Activated T-cell treated with anti-CD3 and anti-CD28 coated beads for 1 hour (primary cell): ENCODE results near the gene ASH1L.
"Not testable (repeated sequence)": the region's sequence is repeated elsewhere in the genome, so short reads cannot be mapped to it uniquely, and the experiment has no call there.

ENCODE experiments used
- DNase-seq: peaks from one replicate; pipeline ENCODE4 v3.0.0-alpha.2; 2020; ENCODE audit warnings: low read depth

Gene ASH1L

DNA sequence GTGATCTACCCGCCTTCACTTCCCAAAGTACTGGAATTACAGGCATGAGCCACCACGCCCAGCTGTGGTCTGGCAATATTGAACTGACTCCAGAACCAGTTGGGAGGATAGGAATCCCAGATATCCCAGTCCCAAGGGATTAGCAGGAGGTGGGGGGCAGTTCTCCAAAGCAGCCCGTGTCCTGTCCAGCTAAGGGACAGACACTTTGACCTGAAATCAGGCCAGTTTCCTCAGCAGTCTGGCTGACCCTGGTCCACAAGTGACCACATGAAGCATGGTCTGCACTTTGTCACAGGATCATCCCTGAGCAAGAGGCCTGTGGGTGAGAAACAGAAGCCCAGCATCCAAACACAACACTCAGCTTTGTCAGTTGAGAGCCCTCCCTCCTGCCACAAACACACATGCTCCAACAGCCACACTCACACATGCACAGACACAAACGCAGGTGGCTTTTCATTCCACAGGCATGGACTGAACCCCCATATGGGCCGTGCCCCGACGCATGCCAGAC, 256.7 kb downstream of the ASH1L start:
- no peak for DNase-seq

DNA sequence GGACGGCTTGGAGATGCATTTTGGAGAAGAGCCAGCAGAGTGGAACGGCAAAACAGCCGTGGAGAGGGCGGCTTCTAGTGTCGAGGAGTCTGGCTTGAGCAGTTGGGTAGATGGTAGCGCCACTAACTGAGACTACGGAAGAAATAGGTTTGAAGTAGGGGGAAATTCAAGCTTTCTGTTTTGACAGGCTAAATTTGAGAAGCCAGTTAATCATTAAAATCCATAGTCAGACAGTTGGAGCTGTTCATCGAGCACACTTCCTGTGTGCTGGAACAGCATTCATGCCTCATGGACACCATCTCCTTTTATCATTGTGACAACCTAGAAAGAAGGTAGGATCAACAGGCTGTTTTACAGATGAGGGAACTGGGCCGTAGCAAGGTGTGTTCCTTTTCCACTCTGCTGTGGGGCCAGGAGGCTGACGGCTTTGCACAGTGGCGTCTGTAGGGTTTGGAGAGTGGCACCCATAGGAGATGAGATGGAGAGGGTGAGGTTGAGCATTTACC, 258.0 kb downstream of the ASH1L start:
- DNase-seq, result no peak

DNA sequence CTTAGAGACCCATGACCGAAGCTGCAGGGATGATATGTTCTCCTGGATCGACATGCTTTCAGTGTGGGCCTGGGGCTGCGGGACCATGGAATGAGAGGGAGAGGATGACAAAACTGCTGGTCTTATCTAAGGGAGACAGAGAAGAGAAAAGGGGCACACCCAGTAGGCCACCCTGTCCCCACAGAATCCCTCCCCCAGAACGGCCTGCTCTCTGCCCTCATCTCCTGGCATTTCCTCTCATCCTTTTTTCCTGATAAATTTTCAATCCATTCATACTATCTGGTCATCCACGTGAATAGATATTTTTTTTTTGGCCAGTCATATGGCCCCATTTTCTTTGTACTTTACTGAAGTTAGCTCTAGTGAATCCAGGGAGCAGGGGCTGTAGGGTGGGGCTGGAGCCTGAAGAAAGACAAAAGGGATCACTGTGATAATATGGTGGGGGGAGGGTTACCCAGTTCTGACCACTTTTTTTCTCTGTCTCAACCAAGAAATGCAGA, 261.2 kb downstream of the ASH1L start, which contains the start of gene PKLR:
PKLR (minus strand) TSS at position 97 of the 500 bp plus-strand sequence; CDS start at position 54, 43 bp downstream.
- DNase-seq, result no peak

DNA sequence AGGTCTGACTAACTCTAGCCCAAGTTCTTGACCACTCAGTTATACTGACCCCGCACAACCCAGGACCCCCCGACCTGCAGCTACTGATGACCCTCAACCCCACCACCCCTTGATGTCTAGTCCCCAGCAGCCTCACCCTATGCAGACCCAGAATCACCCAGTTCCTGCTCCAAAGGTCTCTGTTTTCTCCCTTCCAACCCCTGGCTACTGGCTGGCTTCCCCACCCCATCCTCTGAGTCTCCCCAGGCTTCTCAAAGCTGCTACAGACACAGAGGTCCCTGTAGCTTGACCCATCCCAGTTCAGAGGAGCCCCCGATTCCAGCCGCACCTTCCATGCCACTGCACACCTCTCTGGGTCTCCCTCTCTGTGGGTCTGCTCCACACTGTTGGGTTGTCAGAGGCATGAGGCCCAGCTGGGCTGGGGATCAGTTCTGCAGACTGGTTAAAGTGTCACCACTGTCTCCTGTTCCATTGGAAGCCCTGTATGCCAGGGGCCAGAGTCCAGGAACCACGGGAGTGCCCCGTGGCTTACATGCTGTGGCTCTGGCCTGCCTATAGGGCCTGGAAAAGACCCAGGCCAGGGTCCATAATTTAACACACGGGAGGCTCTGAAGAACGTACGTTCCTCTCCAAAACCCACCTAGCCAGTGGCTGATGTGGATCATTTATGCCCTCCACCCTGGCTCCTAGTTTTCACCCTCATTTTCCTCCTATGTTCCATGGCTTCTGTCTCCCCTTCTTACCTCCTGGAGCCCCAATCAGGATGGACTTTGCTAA, 261.9 kb downstream of the ASH1L start:
- DNase-seq, result no peak

DNA sequence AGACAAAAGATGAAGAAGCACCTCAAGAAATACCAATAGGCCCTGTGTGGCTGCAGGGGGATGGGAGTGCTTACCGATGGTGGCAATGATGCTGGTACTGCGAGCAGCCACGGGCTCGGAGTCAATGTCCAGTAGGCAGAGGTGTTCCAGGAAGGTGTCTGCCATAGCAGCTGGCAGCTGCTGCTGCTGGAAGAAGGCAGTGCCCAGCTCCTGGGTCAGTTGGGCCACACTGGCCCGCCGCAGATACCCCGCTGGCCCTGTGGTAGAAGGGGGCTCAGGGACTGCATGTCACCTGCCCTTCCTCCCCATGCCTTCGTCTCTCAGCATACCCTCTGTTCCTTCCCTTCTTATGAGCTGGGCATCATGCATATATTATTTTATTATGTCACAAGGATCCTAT, 262.6 kb downstream of the ASH1L start:
- no peak for DNase-seq

DNA sequence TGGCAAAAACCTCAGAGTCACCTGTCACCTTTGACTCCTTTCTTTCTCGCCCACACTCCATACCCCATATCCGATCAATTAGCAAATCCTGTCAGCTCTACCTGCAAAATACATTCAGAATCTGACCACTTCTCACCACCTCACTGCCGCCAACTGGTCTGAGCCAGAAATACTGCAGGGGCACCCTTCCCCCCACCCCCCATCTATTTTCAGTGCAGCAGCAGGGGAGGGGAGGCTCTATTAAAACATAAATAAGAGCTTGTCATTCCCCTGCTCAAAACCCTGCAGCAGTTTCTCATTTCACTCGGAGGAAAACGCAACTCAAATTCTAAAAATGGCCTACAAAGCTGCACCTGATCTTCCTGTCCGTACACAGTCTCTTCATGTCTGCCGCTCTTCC, 265.2 kb downstream of the ASH1L start:
- no peak for DNase-seq

DNA sequence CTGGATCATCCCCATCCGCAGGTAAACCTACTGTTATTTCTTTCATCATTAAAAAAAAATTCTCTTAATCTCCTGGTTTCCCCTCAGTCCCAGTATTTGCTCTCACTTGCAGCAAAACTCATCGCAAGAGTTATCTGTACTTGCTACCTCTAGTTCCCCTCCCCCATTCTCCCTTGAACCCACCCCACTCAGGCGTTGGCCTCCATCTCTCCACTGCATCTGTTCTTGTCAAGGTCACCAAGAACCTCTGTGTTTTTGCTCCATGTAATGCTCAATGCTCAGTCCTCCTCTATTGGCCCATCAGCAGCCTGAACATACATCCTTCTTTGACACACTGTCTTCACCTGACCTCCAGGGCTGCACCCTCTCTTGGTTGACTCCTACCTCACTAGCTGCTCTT, 265.9 kb downstream of the ASH1L start:
- DNase-seq, result no peak

DNA sequence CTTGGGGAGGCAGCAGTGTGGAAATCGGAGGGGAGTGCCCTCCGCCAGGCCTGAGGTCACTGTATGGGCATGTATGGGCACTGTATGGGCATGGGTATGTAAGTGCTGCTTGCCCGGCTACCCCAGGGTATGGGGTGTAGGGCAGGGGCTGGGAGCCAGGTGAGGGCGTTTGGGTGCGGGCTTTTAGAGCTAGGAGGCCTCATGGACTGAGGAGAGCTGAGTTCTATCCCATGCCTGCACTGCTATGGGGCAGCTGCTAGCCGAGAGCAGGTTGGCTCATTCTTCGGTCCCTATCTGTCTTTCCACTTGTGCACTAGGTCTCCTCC, 266.7 kb downstream of the ASH1L start:
- no peak for DNase-seq

DNA sequence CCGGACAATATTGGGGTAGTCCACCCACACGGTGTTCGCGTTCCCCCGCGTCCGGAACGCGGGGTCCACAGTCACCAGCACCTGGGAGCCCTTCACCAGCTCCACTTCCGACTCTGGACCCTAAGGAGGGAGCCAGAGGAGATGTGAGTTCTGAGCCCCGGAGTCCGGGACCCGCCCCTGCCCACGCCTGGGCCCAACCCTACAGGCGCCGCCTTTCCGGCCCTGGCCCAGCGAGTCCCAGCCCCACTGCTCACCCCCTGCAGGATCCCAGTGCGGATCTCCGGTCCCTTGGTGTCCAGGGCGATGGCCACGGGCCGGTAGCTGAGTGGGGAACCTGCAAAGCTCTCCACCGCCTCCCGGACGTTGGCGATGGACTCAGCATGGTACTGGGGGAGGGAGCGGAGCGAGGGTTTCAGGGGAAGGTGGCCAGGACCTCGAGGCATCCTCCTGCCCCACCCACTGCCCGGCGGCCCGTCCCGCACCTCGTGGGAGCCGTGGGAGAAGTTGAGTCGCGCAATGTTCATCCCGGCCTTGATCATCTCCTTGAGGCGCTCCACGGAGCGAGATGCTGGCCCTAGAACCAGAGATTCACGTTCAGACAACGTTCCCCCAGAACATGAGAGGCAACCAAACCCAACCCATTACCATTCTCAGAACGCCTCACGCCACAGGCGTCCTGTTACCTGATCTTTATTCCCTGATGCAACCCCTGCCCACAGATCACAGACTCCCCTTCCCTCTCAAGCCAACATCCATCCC, 267.2 kb downstream of the ASH1L start:
- DNase-seq, result no peak

DNA sequence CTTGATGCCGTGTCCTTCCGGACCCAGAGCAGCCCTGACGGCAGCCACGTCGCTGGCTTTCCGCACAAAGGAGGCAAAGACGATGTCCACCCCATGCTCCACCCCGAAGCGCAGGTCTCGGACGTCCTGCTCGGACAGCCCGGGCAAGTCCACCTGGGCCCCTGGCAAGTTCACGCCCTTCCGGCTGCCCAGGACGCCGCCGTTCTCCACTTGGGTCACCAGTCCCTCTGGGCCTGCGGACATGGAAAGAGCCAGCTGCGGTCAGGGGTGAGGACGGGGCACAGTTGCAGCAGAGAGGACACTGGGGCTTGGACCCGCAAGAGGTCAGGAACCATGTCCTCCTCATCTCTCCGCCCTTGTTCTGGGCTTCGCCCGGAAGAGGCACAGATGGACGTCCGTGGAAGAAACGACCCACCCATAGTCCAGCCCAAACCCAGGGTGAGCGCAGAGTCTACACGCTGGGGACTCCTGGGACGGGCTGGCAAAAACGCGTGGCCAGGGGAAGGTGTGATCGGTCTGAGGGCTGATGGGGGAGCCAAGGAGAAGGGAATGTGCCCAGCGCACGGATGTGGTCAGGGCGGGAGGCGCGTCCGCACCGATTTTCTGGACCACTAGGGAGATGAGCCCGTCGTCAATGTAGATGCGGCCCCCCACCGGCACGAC, 268.0 kb downstream of the ASH1L start:
- no peak for DNase-seq

DNA sequence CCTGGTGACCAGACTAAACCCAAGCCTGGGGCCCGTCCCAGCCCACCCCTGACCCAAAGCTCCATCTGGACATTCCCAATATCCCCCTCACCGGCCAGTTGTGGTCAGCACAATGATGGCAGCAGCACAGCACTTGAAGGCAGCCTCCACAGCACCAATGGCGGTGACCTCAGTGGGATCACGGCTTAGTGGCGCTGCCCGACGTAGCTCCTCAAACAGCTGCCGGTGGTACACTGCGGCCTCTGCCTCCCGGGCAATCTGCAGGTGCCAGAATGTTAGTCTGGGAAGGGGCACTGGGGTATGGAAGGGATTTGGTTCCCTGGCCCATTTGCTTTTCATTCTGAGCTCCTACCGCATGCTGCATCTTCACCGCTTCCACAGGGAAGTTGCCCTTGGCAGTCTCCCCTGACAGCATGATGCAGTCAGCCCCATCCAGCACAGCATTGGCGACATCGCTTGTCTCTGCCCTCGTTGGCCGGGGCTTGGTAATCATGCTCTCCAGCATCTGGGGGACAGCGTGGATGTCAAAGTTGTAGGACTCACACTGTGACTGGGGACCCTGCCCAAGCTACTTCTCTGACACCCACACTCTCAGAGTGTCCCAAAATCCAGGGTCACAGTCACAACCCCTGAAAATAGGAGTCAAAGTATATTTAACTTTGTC, 269.4 kb downstream of the ASH1L start:
- DNase-seq, result no peak

DNA sequence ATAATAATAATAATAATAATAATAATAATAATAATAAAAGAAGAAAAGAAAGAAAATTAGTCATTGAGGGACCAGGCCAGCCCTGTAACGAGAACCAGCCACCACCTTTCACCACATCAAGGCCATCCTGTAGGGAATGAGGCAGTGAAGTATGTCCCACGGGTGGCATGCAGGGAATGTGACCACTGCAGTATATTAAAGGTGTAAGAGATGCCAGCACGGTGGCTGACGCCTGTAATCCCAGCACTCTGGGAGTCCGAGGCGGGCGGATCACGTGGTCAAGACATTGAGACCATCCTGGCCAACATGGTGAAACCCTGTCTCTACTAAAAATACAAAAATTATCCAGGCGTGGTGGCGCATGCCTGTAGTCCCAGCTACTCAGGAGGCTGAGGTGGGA, 271.6 kb downstream of the ASH1L start:
- not testable (repeated sequence) for DNase-seq

DNA sequence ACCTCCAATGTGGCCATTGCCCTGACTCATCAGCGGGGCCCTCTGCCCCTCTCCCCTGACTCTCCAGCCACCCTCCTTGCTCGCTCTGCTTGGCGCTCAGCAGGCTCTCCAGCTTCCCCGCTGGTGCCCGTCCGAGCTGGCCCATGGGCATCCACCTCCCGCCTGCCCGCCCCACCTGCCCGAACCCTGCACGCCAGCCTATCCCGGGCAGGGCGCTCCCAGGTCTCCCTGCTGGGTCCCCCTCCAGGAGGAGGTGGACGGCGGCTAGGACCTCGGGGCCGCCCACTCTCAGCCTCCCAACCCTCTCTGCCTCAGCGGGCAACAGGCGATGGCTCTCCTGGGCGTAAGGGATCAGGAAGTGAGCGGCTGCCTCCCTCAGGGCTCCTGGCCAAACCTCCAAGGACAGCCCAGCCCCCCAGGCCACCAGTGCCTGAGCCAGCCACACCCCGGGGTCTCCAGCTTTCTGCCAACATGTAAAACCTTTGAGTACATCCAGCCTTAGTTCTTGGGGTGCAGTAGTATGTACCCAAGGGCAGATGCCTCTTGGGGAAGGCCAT, 274.5 kb downstream of the ASH1L start:
- DNase-seq, result no peak

DNA sequence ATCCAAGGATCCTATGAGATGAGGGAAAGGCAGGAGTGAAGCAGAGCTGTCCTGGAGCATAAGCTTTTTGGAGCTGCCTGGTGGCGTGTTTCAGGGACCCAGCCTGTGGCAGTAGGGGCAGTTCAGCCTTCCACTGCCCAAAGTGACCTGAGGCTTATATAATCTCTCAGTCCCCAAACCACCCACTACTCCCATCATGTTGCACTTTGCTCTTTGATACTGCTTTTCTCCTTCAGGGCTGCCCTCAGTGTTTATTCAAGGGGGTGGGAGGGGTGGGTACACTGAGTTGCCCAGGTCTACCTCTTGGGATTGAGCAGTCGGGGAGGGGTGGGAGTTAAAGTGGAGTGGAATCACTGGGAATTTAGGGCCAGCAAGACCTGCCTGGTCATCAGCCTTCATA, 276.1 kb downstream of the ASH1L start:
- no peak for DNase-seq

DNA sequence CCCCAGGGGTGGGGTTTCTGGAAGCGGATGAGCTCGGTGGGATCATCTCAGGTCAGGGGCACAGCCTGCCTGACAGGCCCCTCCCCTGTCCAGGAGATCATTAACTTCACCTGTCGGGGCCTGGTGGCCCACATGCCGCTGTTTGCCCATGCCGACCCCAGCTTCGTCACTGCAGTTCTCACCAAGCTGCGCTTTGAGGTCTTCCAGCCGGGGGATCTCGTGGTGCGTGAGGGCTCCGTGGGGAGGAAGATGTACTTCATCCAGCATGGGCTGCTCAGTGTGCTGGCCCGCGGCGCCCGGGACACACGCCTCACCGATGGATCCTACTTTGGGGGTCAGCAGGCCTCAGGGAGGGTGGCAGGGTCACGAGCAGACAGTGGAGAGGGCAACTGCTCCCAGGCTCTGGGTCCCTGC, 277.0 kb downstream of the ASH1L start:
- DNase-seq, result no peak
